Raji (cell line): ENCODE measurements around the gene INO80.

Source experiments
- POLR2A ChIP-seq: IDR thresholded peaks from 2 replicates; pipeline ENCODE4 v1.6.1; 2011; ENCODE audit warnings: low read depth, low read length, control low read depth; ENCODE audit not compliant: insufficient read depth

The INO80 gene

DNA sequence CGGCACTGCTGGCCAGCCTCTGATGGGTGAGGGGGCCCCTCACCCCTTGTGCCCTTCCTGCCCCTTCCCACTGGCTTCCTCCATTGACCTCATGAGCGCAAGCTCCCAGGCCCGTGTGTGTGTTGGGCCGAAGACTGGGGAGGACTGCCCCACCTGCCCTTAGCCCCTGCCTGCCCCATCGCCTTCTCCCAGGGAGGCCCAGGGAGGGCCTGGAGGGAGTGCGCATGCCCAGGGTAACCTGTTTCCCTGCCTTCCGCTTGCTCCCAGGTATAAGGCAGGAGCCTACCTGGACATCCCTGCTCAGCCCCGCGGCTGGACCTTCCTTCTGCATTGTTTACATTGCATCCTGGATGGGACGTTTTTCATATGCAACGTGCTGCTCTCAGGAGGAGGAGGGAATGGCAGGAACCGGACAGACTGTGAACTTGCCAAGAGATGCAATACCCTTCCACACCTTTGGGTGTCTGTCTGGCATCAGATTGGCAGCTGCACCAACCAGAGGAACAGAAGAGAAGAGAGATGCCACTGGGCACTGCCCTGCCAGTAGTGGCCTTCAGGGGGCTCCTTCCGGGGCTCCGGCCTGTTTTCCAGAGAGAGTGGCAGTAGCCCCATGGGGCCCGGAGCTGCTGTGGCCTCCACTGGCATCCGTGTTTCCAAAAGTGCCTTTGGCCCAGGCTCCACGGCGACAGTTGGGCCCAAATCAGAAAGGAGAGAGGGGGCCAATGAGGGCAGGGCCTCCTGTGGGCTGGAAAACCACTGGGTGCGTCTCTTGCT, 178.1 kb downstream of the INO80 start:
- TF ChIP-seq POLR2A = no peak

DNA sequence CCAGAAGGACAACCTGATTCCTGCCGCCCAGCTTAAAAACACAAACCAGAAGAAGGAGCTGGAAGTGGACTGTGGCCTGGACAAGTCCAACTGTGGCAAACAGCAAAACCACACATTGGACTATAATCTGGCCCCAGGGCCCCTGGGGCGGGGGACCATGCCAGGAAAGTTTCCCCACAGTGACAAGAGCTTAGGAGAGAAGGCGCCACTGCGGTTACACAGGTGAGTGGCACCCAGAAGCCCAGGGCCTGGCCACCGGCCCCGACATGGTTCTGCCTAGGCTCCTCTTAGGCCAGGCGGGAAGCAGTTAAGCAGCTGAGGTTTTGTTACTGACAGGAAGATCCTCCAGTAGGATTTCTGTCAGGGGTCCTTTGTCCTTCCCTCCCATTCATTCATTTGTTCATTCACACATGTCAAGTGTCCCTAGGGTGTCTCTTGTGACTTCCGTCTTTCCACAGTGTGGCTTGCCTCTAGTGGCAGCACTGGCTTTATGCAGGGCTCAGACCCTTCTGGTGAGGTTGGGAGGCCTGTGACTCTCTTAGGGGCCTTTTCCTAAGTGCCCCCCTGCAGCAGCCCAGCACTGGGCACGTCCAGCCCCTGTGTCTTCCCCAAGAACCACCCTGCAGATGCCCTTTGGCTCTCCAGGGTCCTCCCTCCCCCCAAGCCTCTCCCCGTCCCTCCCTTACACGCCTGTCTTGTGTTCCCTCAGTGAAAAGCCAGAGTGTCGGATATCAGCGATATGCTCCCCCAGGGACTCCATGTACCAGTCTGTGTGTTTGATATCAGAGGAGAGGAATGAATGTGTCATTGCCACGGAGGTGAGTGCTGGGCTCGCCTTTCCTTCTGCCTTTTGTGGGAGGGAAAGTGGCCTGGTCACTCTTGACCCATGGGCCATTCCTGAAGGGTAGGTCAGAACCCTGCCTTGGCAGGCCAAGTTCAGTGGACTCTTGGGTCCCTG, 179.1 kb downstream of the INO80 start:
- no peak for TF ChIP-seq POLR2A

DNA sequence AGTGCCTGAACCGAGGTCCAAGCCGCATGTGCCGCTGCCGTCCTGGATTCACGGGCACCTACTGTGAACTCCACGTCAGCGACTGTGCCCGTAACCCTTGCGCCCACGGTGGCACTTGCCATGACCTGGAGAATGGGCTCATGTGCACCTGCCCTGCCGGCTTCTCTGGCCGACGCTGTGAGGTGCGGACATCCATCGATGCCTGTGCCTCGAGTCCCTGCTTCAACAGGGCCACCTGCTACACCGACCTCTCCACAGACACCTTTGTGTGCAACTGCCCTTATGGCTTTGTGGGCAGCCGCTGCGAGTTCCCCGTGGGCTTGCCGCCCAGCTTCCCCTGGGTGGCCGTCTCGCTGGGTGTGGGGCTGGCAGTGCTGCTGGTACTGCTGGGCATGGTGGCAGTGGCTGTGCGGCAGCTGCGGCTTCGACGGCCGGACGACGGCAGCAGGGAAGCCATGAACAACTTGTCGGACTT, 179.8 kb downstream of the INO80 start:
- no peak for TF ChIP-seq POLR2A

DNA sequence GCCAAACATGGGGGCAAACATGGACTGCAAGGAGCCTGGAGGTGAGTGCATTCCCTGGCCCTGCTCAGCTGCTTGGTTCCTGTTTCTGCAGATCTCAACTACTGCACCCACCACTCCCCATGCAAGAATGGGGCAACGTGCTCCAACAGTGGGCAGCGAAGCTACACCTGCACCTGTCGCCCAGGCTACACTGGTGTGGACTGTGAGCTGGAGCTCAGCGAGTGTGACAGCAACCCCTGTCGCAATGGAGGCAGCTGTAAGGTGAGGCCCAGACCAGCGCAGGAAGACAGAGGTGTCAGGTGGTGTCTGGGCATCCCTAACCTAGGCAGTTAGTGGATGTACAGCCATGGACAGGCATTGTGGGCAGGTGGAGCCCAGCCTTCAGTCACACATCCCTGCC, 181.6 kb downstream of the INO80 start:
- no peak for TF ChIP-seq POLR2A

DNA sequence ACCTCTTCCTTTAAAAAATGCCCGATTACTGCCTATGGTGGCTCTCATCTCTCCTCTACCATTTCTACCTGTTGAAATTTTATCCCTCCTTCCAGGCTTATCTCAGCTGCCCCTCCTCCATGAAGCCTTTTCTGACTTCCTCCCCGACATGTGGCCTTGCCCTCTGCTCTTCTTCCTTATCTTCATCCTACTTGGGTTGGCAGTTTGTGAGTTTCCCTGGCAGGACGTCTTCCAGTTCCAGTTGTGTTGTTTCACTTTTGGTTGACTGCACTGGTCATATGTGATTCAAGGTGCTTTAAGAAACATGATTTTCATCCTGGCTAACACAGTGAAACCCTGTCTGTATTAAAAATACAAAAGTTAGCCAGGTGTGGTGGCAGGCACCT, 182.6 kb downstream of the INO80 start:
- no peak for TF ChIP-seq POLR2A

DNA sequence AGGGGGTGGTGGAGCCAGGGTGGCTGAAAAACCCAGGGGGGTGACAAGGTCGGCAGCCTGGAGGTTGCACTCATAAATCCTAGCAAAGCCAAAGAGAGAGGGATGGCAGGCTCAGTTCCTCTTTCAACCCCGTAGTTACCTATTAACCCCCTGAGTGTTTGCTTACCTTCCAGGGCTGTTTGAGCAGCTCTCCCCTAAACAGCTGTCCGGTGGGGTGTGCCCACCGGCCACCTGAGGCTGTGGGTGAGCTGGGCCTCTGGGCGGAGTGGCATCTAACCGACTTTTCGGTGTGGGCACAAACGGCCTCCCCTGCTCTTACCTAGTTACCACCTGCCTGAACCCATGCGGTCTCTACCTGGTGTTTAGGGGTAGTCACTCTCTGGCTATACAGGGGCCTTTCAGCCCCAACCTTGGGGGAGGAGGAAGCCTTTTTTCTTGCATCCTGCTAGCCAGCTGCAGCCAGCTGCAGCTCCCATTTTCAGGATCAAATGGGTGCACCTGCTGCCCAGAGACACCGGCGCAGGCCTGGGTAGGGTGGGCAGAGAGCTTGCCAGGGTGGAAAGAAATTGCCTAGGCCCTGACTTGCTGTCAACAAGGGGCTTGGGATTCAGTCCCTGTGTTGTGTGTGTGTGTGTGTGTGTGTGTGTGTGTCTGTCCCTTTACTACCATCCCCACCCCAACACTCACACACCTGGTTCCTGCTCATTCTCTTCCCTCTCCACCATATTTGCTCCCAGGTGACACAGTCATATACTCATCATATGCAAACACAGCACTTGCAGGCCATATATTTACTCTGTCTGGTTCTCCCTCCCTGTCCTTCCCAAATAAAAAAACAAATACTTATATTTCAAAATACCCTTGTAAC, 183.2 kb downstream of the INO80 start:
- no peak for TF ChIP-seq POLR2A

DNA sequence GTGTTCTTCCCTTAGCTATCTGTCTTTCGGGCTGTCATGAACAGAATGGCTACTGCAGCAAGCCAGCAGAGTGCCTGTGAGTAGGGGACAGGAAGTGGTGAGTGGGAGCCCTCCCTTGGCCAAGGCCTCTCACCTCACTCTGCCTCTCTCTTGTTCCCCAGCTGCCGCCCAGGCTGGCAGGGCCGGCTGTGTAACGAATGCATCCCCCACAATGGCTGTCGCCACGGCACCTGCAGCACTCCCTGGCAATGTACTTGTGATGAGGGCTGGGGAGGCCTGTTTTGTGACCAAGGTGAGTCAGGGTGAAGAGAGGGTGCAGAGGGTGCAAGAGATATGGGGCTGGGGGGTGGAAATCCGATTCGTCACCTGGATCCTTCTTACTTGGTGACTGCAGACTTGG, 183.9 kb downstream of the INO80 start:
- no peak for TF ChIP-seq POLR2A

DNA sequence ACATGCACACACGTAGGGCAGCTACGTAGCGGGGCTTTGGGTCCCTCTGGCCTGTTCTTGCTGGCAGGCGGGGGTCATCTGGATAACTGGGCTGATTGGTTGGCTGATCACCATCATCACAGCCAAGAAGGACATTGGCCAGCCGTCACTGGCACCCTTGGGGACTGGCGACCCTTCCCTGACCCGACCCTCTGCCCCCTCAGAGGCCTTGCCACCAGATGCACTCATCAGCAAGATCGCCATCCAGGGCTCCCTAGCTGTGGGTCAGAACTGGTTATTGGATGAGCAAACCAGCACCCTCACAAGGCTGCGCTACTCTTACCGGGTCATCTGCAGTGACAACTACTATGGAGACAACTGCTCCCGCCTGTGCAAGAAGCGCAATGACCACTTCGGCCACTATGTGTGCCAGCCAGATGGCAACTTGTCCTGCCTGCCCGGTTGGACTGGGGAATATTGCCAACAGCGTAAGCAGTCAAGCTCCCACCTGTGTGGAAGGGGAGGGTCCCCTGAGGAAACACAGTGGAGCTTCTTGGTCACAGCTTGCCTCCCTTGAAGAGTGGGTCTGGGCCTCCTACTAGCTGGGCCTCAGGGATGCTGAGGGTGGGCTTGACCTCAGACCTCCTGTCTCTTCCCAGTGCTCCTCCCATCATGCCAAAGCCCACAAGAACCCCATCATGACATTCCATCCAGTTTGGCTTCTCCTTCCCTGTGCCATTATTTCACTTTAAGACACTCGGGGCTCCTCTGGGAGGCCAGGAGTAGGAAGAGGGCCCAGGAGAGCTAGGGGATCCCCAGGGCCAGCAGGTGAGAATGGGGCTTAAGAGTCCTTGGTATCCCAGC, 184.6 kb downstream of the INO80 start:
- no peak for TF ChIP-seq POLR2A

DNA sequence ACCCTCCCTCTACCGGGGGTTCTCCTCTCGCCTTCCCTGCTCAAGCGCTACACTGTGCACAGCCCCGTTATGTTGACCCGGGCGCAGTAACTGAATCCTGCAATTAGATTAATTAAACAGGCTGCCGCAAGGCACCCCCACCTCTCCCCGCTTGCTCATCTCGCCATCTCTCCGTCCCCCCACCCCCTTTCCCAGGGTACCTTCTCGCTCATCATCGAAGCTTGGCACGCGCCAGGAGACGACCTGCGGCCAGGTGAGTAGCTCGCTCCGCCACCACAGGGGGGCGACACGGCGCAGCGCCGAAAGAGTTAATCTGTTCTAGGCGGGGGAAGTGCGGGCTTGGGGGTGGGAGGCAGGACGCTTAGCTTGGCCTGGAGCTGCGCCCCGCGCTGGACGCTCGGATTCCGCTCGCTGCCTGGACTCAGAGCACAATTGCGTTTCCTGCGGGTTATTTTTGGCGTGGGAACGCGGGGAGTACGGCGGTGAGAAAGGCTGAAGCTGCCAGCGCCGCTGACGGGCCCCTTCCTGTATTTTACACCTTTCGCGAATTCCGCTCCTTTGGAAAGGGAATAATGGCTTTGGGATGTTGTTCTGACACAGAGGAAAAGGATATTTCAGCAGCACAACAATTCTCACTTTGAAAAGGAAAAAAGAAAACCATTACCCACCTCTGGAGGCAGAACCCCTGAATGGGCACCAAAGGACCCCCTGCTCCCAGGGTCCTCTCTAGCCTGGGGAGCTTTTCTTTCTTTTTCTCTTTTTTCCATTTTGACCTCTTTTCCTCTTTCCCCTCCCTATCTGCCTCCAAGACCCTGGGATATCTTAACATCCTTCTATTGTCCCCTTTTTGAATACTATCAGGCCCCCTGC, 185.4 kb downstream of the INO80 start:
- TF ChIP-seq POLR2A = no peak

DNA sequence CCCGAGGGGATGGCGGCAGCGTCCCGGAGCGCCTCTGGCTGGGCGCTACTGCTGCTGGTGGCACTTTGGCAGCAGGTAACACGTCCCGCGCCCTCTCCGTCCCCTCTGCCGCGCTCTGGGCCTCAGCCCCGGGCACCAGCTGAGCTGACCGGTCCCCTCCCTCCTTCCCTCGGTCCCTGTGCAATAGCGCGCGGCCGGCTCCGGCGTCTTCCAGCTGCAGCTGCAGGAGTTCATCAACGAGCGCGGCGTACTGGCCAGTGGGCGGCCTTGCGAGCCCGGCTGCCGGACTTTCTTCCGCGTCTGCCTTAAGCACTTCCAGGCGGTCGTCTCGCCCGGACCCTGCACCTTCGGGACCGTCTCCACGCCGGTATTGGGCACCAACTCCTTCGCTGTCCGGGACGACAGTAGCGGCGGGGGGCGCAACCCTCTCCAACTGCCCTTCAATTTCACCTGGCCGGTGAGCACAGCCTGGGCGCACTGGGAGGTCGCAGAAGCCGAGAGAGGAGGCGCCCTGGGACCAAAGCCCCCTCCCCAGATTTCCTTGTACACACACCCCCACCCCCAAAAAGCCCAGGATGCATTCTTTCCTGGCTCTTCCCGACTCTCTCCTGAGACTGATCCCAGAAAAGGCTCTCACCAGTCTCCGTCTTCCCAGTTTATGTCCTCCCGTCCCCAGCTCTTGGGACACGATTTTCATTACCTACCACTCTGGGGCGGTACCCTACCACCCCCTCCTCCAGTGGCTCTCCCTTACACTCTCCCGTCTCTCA, 186.2 kb downstream of the INO80 start:
- TF ChIP-seq POLR2A = no peak
